GM19193 (cell line): ENCODE measurements around the gene EXTL2.

Experiments
- POLR2A ChIP-seq: IDR thresholded peaks from 4 replicates; pipeline ENCODE4 v1.6.1; 2011; ENCODE audit not compliant: insufficient read depth, insufficient read length; ENCODE audit errors: extremely low read depth

EXTL2 gene

GRCh38 chr1:100921110-100921706, 26.6 kb upstream of the EXTL2 start:
- no peak for TF ChIP-seq POLR2A

GRCh38 chr1:100912019-100912418, 17.4 kb upstream of the EXTL2 start:
- no peak for TF ChIP-seq POLR2A

GRCh38 chr1:100909018-100909417, 14.4 kb upstream of the EXTL2 start:
- TF ChIP-seq POLR2A: no peak

- no peak for TF ChIP-seq POLR2A
Observed at GRCh38 chr1:100907887-100908286, 13.2 kb upstream of the EXTL2 start.

- no peak for TF ChIP-seq POLR2A
Observed at GRCh38 chr1:100905181-100905580, 10.5 kb upstream of the EXTL2 start.

GRCh38 chr1:100904528-100904927, 9.9 kb upstream of the EXTL2 start:
- TF ChIP-seq POLR2A: no peak

GRCh38 chr1:100903777-100904176, 9.1 kb upstream of the EXTL2 start:
- no peak for TF ChIP-seq POLR2A

- no peak for TF ChIP-seq POLR2A
Observed at GRCh38 chr1:100902365-100902764, 7.7 kb upstream of the EXTL2 start.

- TF ChIP-seq POLR2A: peak; percentile 40
Observed at GRCh38 chr1:100896481-100896982, 1.9 kb upstream of the EXTL2 start.

- TF ChIP-seq POLR2A: peak; percentile 73
Observed at GRCh38 chr1:100895540-100896480, 1.2 kb upstream of the EXTL2 start, which contains the start of gene SLC30A7. TSS of gene SLC30A7 (plus strand) at chr1:100896090. CDS start at chr1:100896263, 173 bp downstream.

GRCh38 chr1:100893718-100894117, 924 bp downstream of the EXTL2 start:
- TF ChIP-seq POLR2A: no peak

- TF ChIP-seq POLR2A: no peak
Observed at GRCh38 chr1:100892554-100892953, 2.1 kb downstream of the EXTL2 start.

- no peak for TF ChIP-seq POLR2A
Observed at GRCh38 chr1:100891380-100891779, 3.3 kb downstream of the EXTL2 start.

- no peak for TF ChIP-seq POLR2A
Observed at GRCh38 chr1:100883963-100884362, 10.7 kb downstream of the EXTL2 start.

- TF ChIP-seq POLR2A: no peak
Observed at GRCh38 chr1:100882698-100883097, 11.9 kb downstream of the EXTL2 start.

- no peak for TF ChIP-seq POLR2A
Observed at GRCh38 chr1:100881687-100882086, 13.0 kb downstream of the EXTL2 start.
